Astrocyte of the cerebellum (primary cell): Measurements from ENCODE around the gene NCAM2.

Source experiments
- DNase-seq: peaks from one replicate; pipeline ENCODE4 v3.0.0-alpha.2; 2011; ENCODE audit warnings: low read depth
- H3K4me3 ChIP-seq: 2 replicates; pipeline ENCODE4 v1.5.1; 2011; ENCODE audit warnings: mild to moderate bottlenecking, low read depth, low read length, moderate library complexity
- in situ Hi-C: cut with HindIII; loops from 2 replicates; pipeline ENCODE4 v1.10.0; 2017; ENCODE audit warnings: low sequenced_read_pairs
- TF ChIP-seq, protein P1 (sequence below): IDR thresholded peaks from 2 replicates; pipeline ENCODE4 v1.5.1; 2012; ENCODE audit warnings: low read length, low read depth, moderate library complexity, mild to moderate bottlenecking; ENCODE audit errors: missing control alignments

Gene NCAM2

DNA sequence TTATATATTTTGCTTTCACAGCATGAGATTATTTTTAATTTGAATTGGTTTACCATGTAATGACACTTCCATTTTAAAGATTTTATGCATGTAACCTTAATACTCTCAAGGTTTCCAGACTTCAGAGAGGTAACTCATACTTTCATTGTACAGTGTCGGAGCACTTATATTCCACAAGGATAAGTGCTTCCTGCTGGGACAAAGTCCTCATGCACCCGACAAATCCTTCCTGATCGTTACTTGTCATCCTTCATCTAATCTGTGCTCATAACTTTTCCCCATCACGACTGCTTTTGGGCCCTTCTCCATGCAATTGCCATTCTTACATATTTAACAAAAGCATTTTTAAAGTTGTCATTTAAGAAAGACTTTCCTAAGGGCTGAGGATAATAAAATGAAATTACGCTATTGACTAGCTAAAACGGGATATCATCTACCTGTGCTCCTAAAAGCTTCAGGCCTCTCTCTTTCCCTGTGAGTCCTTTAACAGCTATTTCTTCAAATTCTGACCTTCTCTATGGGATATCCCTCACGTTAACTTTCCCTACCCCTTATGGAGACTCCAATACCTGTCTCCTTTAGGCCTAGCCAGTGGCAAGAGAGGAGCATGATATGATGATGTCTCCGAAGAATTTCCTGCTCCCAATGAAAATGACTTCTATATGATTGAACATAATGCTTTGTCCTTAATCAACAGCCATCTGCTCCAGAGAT lies 59.3 kb downstream of the NCAM2 start:
- DNase-seq = no peak
- no peak overlapping the region for H3K4me3 ChIP-seq
- in situ Hi-C loops = no loop called here
- TF ChIP-seq, protein P1, sequence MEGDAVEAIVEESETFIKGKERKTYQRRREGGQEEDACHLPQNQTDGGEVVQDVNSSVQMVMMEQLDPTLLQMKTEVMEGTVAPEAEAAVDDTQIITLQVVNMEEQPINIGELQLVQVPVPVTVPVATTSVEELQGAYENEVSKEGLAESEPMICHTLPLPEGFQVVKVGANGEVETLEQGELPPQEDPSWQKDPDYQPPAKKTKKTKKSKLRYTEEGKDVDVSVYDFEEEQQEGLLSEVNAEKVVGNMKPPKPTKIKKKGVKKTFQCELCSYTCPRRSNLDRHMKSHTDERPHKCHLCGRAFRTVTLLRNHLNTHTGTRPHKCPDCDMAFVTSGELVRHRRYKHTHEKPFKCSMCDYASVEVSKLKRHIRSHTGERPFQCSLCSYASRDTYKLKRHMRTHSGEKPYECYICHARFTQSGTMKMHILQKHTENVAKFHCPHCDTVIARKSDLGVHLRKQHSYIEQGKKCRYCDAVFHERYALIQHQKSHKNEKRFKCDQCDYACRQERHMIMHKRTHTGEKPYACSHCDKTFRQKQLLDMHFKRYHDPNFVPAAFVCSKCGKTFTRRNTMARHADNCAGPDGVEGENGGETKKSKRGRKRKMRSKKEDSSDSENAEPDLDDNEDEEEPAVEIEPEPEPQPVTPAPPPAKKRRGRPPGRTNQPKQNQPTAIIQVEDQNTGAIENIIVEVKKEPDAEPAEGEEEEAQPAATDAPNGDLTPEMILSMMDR = no peak

DNA sequence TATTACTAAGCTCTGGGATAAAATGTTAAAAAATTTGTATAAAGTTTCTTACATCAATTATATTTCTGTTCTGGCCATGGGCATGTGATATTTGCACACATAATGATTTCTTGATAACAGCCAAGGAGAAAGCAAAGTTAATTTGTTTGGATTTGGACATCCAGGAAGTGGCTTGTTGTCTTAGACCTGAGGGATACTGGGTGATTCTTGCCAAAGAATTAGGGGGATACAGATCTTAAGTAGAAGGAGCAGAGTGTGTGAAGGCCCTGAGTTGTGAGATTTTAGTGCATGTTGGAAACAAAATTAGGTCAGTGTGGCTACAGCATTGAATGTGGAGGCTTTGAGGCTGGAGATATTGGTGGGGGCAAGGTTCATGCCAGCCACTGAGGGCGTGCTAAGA lies 65.6 kb downstream of the NCAM2 start:
- H3K4me3 ChIP-seq = no peak overlapping the region
- no peak for DNase-seq
- in situ Hi-C loops = no loop called here
- TF ChIP-seq, protein P1 = no peak

DNA sequence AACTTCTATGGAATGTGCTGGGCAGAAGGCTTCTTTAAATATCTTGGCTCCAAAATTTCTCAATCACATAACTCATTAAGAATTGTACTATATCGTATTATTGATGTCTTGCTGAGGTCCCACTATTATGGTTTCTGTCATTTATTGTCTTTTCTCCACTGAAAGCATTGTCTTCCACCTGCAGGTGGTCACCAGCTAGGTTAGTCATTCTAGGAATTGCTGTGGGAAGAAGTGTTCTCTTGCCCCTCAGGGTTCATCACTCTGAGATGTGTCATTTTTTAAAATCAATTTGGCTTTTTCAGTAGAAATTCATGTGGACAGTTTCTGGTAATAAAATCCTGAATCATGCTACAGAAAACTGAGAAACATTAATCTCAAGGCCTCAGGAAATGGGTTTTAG lies 66.1 kb downstream of the NCAM2 start:
- no peak for DNase-seq
- TF ChIP-seq, protein P1 = no peak
- no peak overlapping the region for H3K4me3 ChIP-seq
- in situ Hi-C loops = no loop called here

DNA sequence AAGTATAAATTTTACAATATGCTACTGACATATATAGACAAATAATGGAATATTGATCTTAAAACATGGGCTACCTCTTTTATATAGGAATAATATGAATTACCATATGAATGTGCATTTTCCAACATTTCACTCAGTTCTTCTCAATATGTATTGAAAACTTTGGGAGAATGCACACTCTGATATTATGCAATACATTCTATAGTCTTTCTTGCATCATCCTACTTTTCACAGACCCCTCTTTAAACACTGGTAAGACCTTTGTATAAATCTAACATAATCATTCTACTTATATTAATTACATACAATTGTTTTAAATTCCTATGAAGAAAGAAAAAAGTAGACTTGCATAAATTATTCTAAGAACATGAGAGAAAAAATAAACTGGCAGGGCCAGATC lies 69.2 kb downstream of the NCAM2 start:
- in situ Hi-C loops = no loop called here
- TF ChIP-seq, protein P1 = no peak
- no peak overlapping the region for H3K4me3 ChIP-seq
- no peak for DNase-seq

DNA sequence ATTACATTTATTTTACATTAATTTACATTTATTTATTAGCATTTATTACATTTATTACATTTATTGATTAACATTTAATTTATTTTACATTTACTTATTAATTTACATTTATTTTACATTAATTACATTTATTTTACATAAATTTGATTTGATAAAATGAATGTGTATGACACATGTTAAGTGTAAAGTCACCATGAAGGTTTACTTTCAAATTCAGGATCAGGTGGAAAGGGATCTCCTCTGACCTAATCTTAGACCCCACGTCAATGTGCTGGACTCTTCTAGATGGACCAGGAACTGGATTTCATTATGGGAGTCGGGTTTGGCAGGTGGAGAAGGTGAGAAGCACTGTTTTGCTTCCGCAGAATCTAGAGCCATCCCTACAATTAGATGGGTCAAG lies 76.1 kb downstream of the NCAM2 start:
- H3K4me3 ChIP-seq = no peak overlapping the region
- in situ Hi-C loops = no loop called here
- TF ChIP-seq, protein P1 = no peak
- DNase-seq = no peak

DNA sequence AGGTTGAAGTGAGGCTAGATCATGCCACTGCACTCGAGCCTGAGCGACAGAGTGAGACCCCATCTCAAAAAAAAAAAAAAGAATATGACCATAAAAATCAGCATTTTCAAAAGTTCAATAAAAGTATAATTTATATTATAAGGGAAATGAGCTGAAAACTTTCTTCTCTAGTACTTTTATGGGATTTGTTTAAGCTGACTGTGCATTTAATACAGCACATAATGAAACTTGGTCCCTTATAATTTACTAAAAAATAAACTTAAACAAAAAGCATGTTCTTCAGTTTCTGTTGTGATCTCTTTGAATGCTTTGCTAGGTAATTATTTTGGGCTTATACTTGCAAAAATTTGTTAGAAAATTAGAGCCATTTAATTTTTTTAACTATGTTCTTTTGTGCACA lies 77.8 kb downstream of the NCAM2 start:
- H3K4me3 ChIP-seq = no peak overlapping the region
- DNase-seq = no peak
- in situ Hi-C loops = no loop called here
- TF ChIP-seq, protein P1 = no peak
